ENCODE measurements around the gene POLD1. TPM values are rescaled to one million over a fixed set of nuclear protein-coding genes. Genes with fewer than 3 reads are reported as not detected.

The POLD1 gene
- total RNA-seq, 1 donor from 2014 or later, result 54.4 TPM

DNA sequence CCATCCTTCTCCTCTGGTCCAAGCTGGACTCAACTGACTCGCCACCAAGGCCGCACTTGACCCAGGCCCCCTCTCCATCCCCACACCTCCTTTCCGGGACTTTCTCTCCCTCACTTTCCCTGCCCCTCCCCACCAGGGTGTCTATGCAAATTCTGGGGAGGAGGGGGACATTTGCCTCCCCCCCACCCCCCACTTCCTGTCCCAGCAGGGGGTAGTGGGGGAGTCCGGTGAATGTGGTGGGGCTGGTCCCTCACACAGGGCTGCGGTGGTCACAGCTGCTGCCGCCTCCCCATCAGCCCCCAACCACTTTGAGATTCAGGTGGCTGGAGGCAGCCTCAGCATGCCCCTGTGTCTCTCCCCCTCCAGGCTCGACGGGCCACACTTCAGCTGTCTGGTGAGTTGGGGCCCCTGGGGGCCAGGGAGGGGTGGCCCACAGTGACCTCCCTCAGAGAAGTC lies 35.5 kb downstream of the POLD1 start:
- H3K36me3 Mint-ChIP-seq (ENCODE audit: low read depth, unreplicated experiment), result peaks cover 8% of the 10 kb centered on the region
- H3K27ac Mint-ChIP-seq (ENCODE audit: unreplicated experiment), result no peak overlapping the region
- H3K9me3 Mint-ChIP-seq (ENCODE audit: unreplicated experiment), result no peaks in the 10 kb centered on the region
- DNase-seq (ENCODE audit: low spot score), result no peak
- H3K4me3 Mint-ChIP-seq (ENCODE audit: unreplicated experiment), result peak overlapping the region; percentile 78
- H3K27me3 Mint-ChIP-seq (ENCODE audit: unreplicated experiment), result peaks cover 18% of the 10 kb centered on the region
- H3K4me1 Mint-ChIP-seq (ENCODE audit: unreplicated experiment), result peaks cover 11% of the 10 kb centered on the region
- TF ChIP-seq CTCF (IDR thresholded peaks at IDR 0.05; ENCODE audit: unreplicated experiment), result no peak

- no peak overlapping the region for H3K27ac Mint-ChIP-seq (ENCODE audit: unreplicated experiment)
- peaks cover 18% of the 10 kb centered on the region for H3K27me3 Mint-ChIP-seq (ENCODE audit: unreplicated experiment)
- TF ChIP-seq CTCF (IDR thresholded peaks at IDR 0.05; ENCODE audit: unreplicated experiment), result no peak
- H3K9me3 Mint-ChIP-seq (ENCODE audit: unreplicated experiment), result no peaks in the 10 kb centered on the region
- DNase-seq (ENCODE audit: low spot score), result no peak
- no peak overlapping the region for H3K4me3 Mint-ChIP-seq (ENCODE audit: unreplicated experiment)
- peaks cover 11% of the 10 kb centered on the region for H3K4me1 Mint-ChIP-seq (ENCODE audit: unreplicated experiment)
- H3K36me3 Mint-ChIP-seq (ENCODE audit: low read depth, unreplicated experiment), result peaks cover 8% of the 10 kb centered on the region
Observed at GRCh38 chr19:50420127-50420526, 36.0 kb downstream of the POLD1 start.

DNA sequence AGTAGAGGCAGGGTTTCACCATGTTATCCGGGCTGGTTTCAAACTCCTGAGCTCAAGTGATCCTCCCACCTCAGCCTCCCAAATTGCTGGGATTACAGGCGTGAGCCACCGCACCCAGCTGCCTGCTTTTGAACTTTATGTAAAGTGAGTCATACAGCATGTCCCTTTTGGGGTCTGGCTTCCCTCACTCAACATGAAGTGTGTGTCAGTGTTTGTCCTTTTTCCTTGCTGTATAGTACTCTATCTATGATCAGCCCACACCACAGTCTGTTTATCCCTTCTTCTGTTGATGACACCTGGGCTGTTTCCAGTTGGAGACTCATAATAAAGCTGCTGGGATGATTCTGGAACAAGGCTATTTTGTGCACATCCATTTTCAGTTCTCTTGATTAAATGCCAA lies 36.7 kb downstream of the POLD1 start:
- Mint-ChIP-seq H3K27ac (ENCODE audit: unreplicated experiment) (no peak overlapping the region), H3K9me3 (ENCODE audit: unreplicated experiment) (no peaks in the 10 kb centered on the region), H3K4me3 (ENCODE audit: unreplicated experiment) (no peak overlapping the region), H3K36me3 (ENCODE audit: low read depth, unreplicated experiment) (peaks cover 8% of the 10 kb centered on the region), H3K4me1 (ENCODE audit: unreplicated experiment) (peaks cover 11% of the 10 kb centered on the region), H3K27me3 (ENCODE audit: unreplicated experiment) (peaks cover 20% of the 10 kb centered on the region)
- TF ChIP-seq CTCF (IDR thresholded peaks at IDR 0.05; ENCODE audit: unreplicated experiment), result no peak
- DNase-seq (ENCODE audit: low spot score), result no peak

DNA sequence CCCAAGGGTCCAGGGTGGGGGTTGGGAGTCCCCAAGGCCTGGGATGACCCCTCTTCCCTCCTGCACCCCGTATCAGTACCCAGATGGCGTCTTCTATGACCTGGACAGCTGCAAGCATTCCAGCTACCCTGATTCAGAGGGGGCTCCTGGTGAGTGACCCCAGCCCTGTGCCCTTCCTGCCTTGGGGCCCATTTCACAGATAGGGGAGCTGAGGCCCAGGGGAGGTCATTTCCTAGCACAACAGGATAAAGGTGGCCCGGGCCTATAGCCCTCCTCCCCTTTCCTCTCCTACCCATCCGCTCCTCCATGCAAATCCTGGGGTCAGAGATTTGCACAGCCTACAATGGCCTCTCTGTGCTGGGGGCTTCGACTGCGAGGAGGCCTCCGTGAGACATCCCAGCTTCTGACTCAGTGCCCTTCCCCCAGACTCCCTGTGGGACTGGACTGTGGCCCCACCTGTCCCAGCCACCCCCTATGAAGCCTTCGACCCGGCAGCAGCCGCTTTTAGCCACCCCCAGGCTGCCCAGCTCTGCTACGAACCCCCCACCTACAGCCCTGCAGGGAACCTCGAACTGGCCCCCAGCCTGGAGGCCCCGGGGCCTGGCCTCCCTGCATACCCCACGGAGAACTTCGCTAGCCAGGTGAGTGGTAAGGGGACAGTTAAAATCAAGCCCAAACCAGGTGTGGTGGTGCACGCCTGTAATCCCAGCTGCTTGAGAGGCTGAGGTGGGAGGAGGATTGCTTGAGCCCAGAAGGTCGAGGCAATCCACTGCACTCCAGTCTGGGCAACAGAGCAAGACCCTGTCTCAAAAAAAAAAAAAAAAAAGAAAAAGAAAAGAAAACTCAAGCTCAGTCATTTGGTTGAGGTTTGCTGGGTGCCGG lies 38.5 kb downstream of the POLD1 start:
- TF ChIP-seq CTCF (IDR thresholded peaks at IDR 0.05; ENCODE audit: unreplicated experiment), result no peak
- H3K9me3 Mint-ChIP-seq (ENCODE audit: unreplicated experiment), result no peaks in the 10 kb centered on the region
- H3K27ac Mint-ChIP-seq (ENCODE audit: unreplicated experiment), result no peak overlapping the region
- H3K4me3 Mint-ChIP-seq (ENCODE audit: unreplicated experiment), result no peak overlapping the region
- DNase-seq (ENCODE audit: low spot score), result no peak
- H3K27me3 Mint-ChIP-seq (ENCODE audit: unreplicated experiment), result peaks cover 20% of the 10 kb centered on the region
- peaks cover 11% of the 10 kb centered on the region for H3K4me1 Mint-ChIP-seq (ENCODE audit: unreplicated experiment)
- H3K36me3 Mint-ChIP-seq (ENCODE audit: low read depth, unreplicated experiment), result peaks cover 8% of the 10 kb centered on the region
